ENCODE measurements around the gene STAB2. TPM values are rescaled to one million over a fixed set of nuclear protein-coding genes. Genes with fewer than 3 reads are reported as not detected.

The STAB2 gene
- total and polyA plus RNA-seq, 4 experiments from 2014 or later: not detected

DNA sequence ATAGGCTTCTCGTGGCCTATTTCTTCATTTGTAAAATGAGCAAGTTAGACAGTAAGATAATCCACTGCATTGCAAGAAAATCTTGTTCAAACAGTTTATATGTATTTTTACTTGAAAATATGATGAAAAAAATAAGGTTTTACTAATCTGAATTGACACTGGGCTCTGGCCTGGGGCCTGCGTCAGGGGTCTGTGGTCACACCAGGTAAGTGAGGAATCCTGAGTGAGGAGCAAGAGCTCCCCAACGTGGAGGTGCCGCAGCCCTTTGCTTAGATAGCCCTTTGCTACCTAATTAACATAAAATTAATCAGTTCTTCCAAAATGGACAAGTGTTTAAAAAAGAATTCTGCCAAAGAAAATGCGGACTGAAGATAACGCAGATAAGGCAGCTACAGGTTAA is 39.1 kb upstream of the STAB2 start:
- H3K9me3 Mint-ChIP-seq: no peaks in the 10 kb centered on the region
- H3K27ac Mint-ChIP-seq: no peak overlapping the region
- no peak overlapping the region for H3K4me3 Mint-ChIP-seq
- H3K36me3 Mint-ChIP-seq: no peaks in the 10 kb centered on the region
- POLR2A ChIA-PET (ENCODE audit: partially characterized antibody): no interaction called here
- peaks cover 4% of the 10 kb centered on the region for H3K27me3 ChIP-seq (ENCODE audit: insufficient read depth, low read length)
- H3K27me3 Mint-ChIP-seq: peaks cover 3 to 4% of the 10 kb centered on the region in 2 donors
- intact Hi-C loops (cut with micrococcal nuclease): loop anchor here (1.0 to 10.0 kb wide), 3 partner anchors 51 to 1453 kb away; no protein-coding TSS in a partner anchor
- no peaks in the 10 kb centered on the region for H3K36me3 ChIP-seq (ENCODE audit: insufficient read depth, low read length)
- H3K27ac ChIP-seq (ENCODE audit: low read depth, low read length): no peak overlapping the region
- no peak for DNase-seq
- no peak overlapping the region for H3K4me3 ChIP-seq (ENCODE audit: low read length in 2 of 2)
- H3K4me1 ChIP-seq (ENCODE audit: insufficient read depth, low read length): no peaks in the 10 kb centered on the region
- CTCF ChIA-PET (ENCODE audit: partially characterized antibody): interaction anchor here (0.7 to 5.8 kb wide), 25 partner anchors 8 to 1629 kb away, joined by 3 to 110 read pairs (median 5); partner anchors contain the start of gene C12orf42
- peaks cover 0 to 5% (median 0%) of the 10 kb centered on the region in 4 donors for H3K4me1 Mint-ChIP-seq
- no peaks in the 10 kb centered on the region for H3K9me3 ChIP-seq (ENCODE audit: control insufficient read depth in 1 of 2, low read length in 2 of 2)

DNA sequence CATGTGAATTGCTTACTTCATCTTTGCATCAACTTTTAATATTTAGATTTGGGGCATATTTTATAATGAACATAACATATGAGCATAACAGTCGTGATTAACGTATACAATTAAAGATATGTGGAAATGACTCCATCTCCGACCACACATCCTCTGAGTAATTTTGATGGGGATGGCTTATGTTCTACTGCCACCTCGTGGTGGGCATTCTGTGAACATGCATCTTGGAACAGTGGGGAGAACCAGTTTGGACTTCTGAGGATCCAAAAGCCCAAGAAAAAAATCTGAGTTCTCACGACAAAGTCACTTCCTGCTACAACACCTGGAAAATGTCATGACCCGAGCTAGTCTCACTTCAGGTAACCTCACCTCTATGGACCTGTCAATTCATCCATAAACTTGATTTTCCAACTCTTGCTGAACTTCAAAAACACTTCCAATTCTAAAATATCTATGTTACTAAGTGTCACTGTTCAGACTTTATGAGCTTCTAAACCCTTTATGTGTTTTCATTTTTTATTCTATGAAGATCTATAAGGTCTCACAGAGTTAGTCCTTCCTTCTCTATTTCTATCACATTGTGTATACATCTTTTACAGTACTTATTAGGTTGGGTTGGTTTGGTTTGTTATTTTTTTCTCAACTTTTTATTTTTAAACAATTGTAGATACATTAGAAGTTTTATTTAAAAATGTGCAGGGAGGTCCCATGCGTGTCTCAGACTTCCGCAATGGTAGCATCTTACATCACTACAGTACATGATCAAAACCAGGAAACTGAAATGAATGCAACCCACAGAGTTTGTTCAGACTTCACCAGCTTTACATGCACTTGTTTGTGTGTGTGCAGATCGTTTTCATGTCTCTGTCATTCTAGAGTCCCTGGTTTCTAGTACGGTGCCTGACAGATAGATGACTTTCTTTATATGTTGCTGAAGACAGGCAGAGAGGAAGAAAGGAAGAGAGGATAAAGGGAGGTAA is 38.2 kb upstream of the STAB2 start:
- intact Hi-C loops (cut with micrococcal nuclease): loop anchor here (1.0 to 10.0 kb wide), 2 partner anchors 601 to 1454 kb away; no protein-coding TSS in a partner anchor
- POLR2A ChIA-PET (ENCODE audit: partially characterized antibody): no interaction called here
- peaks cover 0 to 5% (median 0%) of the 10 kb centered on the region in 4 donors for H3K4me1 Mint-ChIP-seq

DNA sequence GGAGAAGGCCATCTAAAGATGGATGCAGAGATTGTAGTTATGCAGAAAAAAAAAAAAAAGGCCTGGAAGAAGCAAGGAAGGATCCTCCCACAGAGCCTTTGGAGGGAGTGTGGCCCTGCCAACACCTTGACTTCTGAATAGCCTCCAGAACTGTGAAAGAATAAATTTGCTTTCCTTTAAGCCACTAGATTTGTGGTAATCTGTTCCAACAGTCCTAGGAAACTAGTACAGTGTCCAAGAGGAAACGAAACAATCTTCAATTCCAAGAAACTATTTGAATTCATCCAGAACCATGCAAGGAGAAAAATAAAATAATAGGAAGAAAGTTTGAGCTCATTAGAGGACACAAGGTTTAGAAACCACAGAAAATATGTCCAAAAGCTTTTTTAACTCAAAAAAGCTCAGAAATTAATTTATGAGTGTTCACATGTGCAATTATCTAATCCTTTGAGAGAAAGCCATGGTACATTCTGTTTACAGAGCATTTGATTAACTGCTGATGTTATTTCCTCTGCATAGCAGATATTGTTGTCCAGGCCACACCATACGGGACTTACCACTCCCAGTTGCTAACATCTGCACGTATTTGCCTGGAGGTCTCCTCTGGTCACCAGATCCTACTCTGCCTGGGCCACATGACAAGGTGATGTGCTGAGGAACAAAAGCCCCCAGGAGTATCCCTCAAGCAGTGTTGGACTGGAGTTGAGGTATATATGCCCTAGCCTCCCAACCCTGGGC is 30.0 kb upstream of the STAB2 start:
- CTCF ChIA-PET (ENCODE audit: partially characterized antibody): interaction anchor here (1.6 to 2.3 kb wide), 2 partner anchors 9 to 674 kb away, joined by 4 to 9 read pairs; no protein-coding TSS in a partner anchor
- POLR2A ChIA-PET (ENCODE audit: partially characterized antibody): no interaction called here

More for the DNA sequence above, 38.2 kb upstream of the STAB2 start:
- no peak overlapping the region for H3K27ac ChIP-seq (ENCODE audit: low read depth, low read length)
- no peak overlapping the region for H3K4me3 ChIP-seq (ENCODE audit: low read length in 2 of 2)
- H3K36me3 ChIP-seq (ENCODE audit: insufficient read depth, low read length): no peaks in the 10 kb centered on the region
- peaks cover 4% of the 10 kb centered on the region for H3K27me3 ChIP-seq (ENCODE audit: insufficient read depth, low read length)
- DNase-seq: peak; percentile 47 to 62 (median 55)
- Mint-ChIP-seq H3K9me3 (no peaks in the 10 kb centered on the region), H3K4me3 (no peak overlapping the region), H3K27ac (peak overlapping the region in 1 of 7 donors; percentile 68), H3K27me3 (peaks cover 4% of the 10 kb centered on the region in 2 donors), H3K36me3 (no peaks in the 10 kb centered on the region)
- no peaks in the 10 kb centered on the region for H3K9me3 ChIP-seq (ENCODE audit: control insufficient read depth in 1 of 2, low read length in 2 of 2)
- H3K4me1 ChIP-seq (ENCODE audit: insufficient read depth, low read length): no peaks in the 10 kb centered on the region
- CTCF ChIA-PET (ENCODE audit: partially characterized antibody): interaction anchor here (0.6 to 5.8 kb wide), 27 partner anchors 8 to 1630 kb away, joined by 3 to 110 read pairs (median 4); partner anchors contain the start of gene C12orf42

DNA sequence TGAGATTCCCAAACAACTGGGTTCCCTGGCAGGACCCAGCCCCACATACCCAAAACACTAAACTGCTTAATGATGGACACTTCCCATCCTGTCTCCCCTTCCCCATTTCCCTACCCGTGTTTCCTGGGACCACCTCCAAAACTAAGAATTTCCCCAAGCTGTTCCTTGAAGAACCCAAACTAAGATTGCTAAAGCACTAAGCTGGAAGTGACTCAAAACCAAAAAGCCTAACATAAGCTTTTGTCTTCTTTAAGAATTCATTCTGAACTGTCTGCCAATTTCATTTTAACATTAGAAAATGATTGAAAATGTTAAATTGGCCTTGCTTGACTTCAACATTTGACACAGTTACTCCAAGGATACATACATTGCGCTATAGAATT is 29.5 kb upstream of the STAB2 start:
- no peak for DNase-seq
- H3K4me1 Mint-ChIP-seq: no peaks in the 10 kb centered on the region
- H3K36me3 ChIP-seq (ENCODE audit: insufficient read depth, low read length): no peaks in the 10 kb centered on the region
- H3K9me3 ChIP-seq (ENCODE audit: control insufficient read depth in 1 of 2, low read length in 2 of 2): no peaks in the 10 kb centered on the region
- POLR2A ChIA-PET (ENCODE audit: partially characterized antibody): no interaction called here
- H3K27ac Mint-ChIP-seq: no peak overlapping the region
- H3K4me3 ChIP-seq (ENCODE audit: low read length in 2 of 2): no peak overlapping the region
- H3K9me3 Mint-ChIP-seq: peaks cover 0 to 5% (median 0%) of the 10 kb centered on the region in 8 donors
- CTCF ChIA-PET (ENCODE audit: partially characterized antibody): interaction anchor here (1.6 to 2.3 kb wide), 2 partner anchors 10 to 674 kb away, joined by 4 to 9 read pairs; no protein-coding TSS in a partner anchor
- no peak overlapping the region for H3K27ac ChIP-seq (ENCODE audit: low read depth, low read length)
- H3K36me3 Mint-ChIP-seq: no peaks in the 10 kb centered on the region
- peaks cover 11 to 16% of the 10 kb centered on the region in 2 donors for H3K27me3 Mint-ChIP-seq
- no peak overlapping the region for H3K4me3 Mint-ChIP-seq
- intact Hi-C loops (cut with micrococcal nuclease): no loop called here
- H3K27me3 ChIP-seq (ENCODE audit: insufficient read depth, low read length): no peaks in the 10 kb centered on the region
- H3K4me1 ChIP-seq (ENCODE audit: insufficient read depth, low read length): no peaks in the 10 kb centered on the region

More for the DNA sequence above, 30.0 kb upstream of the STAB2 start:
- Mint-ChIP-seq H3K36me3 (no peaks in the 10 kb centered on the region), H3K27me3 (peaks cover 11 to 17% of the 10 kb centered on the region in 2 donors), H3K4me3 (no peak overlapping the region), H3K4me1 (no peaks in the 10 kb centered on the region), H3K27ac (no peak overlapping the region), H3K9me3 (peaks cover 0 to 2% (median 0%) of the 10 kb centered on the region in 8 donors)
- no peaks in the 10 kb centered on the region for H3K27me3 ChIP-seq (ENCODE audit: insufficient read depth, low read length)
- H3K27ac ChIP-seq (ENCODE audit: low read depth, low read length): no peak overlapping the region
- DNase-seq: no peak
- H3K9me3 ChIP-seq (ENCODE audit: control insufficient read depth in 1 of 2, low read length in 2 of 2): no peaks in the 10 kb centered on the region
- no peaks in the 10 kb centered on the region for H3K36me3 ChIP-seq (ENCODE audit: insufficient read depth, low read length)
- H3K4me1 ChIP-seq (ENCODE audit: insufficient read depth, low read length): no peaks in the 10 kb centered on the region
- intact Hi-C loops (cut with micrococcal nuclease): no loop called here
- no peak overlapping the region for H3K4me3 ChIP-seq (ENCODE audit: low read length in 2 of 2)

DNA sequence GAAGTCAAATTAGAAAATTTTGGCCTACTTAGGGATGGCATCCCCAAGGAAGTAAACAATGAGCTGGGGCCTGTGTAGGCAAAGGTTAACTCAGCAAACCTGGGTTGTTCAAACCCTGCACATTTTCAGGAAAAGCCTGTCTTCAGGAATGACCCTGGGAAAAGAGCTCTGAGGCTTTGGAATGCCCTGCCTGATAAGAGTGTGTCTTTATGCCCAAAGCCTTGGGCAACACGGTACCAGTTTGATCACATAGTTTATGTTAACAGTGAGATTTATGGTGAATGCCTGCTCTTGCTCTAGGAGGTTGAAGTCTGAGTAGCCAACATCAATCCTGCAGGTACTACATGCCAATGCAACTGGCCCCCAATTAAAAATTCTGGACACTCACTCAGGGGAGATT is 28.2 kb upstream of the STAB2 start:
- Mint-ChIP-seq H3K27me3 (peaks cover 10 to 13% of the 10 kb centered on the region in 2 donors), H3K27ac (no peak overlapping the region), H3K4me1 (no peaks in the 10 kb centered on the region), H3K9me3 (peaks cover 0 to 12% (median 6%) of the 10 kb centered on the region in 8 donors), H3K36me3 (no peaks in the 10 kb centered on the region), H3K4me3 (no peak overlapping the region)
- POLR2A ChIA-PET (ENCODE audit: partially characterized antibody): no interaction called here
- Histone ChIP-seq H3K9me3 (ENCODE audit: control insufficient read depth in 1 of 2, low read length in 2 of 2) (no peaks in the 10 kb centered on the region), H3K36me3 (ENCODE audit: insufficient read depth, low read length) (no peaks in the 10 kb centered on the region), H3K27ac (ENCODE audit: low read depth, low read length) (no peak overlapping the region), H3K4me1 (ENCODE audit: insufficient read depth, low read length) (no peaks in the 10 kb centered on the region), H3K27me3 (ENCODE audit: insufficient read depth, low read length) (no peaks in the 10 kb centered on the region), H3K4me3 (ENCODE audit: low read length in 2 of 2) (no peak overlapping the region)
- DNase-seq: no peak
- CTCF ChIA-PET (ENCODE audit: partially characterized antibody): interaction anchor here (1.0 to 1.2 kb wide), 2 partner anchors 17 to 610 kb away, joined by 3 read pairs; no protein-coding TSS in a partner anchor
- intact Hi-C loops (cut with micrococcal nuclease): no loop called here

DNA sequence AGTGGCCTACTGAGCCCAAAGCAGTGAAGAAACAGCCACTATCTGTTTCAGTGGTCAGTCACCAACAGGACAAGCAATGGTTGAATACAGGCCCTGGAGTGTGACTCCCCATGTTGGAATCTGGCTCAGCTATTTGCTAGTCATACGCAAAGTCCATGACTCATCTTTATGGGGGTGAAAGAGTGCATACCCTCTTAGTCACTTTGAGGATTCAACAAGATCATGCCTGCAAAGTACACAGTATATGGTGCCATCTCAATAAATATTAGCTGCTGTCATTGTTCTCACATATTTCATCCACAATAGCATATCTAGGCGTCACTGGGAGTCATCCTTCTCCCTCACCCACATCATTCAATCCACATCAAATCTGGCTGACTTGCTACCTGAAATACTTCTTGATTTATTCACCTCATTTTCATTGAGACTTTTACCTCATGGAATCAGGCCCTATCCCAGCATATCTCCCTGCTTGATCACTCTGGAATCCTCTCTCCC is 26.4 kb upstream of the STAB2 start:
- no peaks in the 10 kb centered on the region for H3K9me3 ChIP-seq (ENCODE audit: control insufficient read depth in 1 of 2, low read length in 2 of 2)
- Mint-ChIP-seq H3K27me3 (peaks cover 5 to 13% of the 10 kb centered on the region in 2 donors), H3K27ac (no peak overlapping the region), H3K4me3 (no peak overlapping the region), H3K9me3 (peaks cover 0 to 23% (median 17%) of the 10 kb centered on the region in 8 donors), H3K36me3 (no peaks in the 10 kb centered on the region), H3K4me1 (no peaks in the 10 kb centered on the region)
- POLR2A ChIA-PET (ENCODE audit: partially characterized antibody): no interaction called here
- H3K4me3 ChIP-seq (ENCODE audit: low read length in 2 of 2): no peak overlapping the region
- no peaks in the 10 kb centered on the region for H3K27me3 ChIP-seq (ENCODE audit: insufficient read depth, low read length)
- CTCF ChIA-PET (ENCODE audit: partially characterized antibody): no interaction called here
- H3K36me3 ChIP-seq (ENCODE audit: insufficient read depth, low read length): no peaks in the 10 kb centered on the region
- intact Hi-C loops (cut with micrococcal nuclease): no loop called here
- H3K4me1 ChIP-seq (ENCODE audit: insufficient read depth, low read length): no peaks in the 10 kb centered on the region
- DNase-seq: no peak
- H3K27ac ChIP-seq (ENCODE audit: low read depth, low read length): no peak overlapping the region
